Esophagus mucosa (tissue), 1 donor: ENCODE measurements around the gene GBE1. TPM values are rescaled to one million over a fixed set of nuclear protein-coding genes. Genes with fewer than 3 reads are reported as not detected.

Experiments
- ATAC-seq: fragments of 200-7000 bp; cut with Tn5 transposase; one replicate; pipeline ENCODE4 v1.9.1; 2020
- total RNA-seq: library from RNA; stranded (reverse); gene quantifications from one replicate; pipeline ENCODE4 v1.2.4, GENCODE V29; 2023
- donor health status: DM: yes; HTN: yes; CAD: no.

Gene GBE1
- total RNA-seq, 1 donor from 2014 or later = 25.9 TPM

DNA sequence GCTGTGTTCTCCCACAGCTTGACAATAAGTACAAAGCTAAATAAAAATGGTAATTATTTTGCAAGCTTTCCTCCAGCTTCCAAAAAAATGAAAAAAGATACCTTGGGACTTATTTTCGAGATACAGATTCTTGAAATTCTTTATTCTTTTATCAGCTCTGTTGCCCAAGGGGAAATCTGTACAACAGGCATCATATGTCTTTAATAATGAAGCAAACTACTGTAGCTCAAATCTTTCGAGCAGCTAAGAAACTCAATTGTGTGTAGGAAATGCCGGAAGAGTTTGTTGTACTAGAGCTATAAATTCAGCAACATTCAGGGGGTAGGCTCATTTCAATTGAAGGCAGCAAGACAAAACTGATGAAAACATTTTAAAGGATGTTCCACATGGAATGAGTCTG, 297.7 kb downstream of the GBE1 start:
- no peak for ATAC-seq

DNA sequence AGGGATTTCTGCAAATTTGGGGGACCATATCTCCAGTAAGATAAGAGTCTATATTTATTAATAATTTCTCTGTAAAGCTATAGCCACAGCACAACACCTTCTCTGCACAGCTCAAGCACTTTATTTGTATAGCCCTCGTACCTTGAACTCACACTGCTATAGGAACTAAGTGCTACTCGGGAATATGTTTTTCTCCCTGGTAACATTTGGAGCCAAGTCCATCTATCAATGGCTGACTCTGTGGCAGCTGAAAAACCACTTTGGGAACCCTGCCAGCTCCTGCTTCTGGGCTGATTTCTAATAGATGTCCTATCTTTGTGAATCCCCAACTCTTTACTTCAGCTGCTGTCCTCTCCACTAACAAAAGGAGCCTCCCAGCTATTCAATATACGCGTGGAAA, 298.5 kb downstream of the GBE1 start:
- ATAC-seq = no peak

DNA sequence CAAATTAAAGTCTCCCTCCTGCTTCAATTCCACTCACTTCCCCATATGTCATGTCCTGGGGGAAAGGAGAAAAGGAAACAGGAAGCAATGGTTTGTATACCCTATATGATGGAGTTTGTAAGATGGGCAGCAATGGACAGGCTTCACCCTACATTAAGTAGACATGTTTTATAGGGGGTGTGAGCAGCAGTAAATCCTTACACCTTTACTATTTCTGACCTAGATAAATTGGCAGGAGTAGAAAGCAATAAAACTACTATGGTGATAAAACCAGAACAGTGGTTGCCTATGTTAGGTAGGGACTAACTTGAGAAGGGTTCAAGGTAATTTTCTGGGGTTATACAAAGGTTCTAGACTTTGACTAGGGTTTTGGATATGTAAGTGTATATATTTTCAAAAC, 301.7 kb downstream of the GBE1 start:
- ATAC-seq = no peak

DNA sequence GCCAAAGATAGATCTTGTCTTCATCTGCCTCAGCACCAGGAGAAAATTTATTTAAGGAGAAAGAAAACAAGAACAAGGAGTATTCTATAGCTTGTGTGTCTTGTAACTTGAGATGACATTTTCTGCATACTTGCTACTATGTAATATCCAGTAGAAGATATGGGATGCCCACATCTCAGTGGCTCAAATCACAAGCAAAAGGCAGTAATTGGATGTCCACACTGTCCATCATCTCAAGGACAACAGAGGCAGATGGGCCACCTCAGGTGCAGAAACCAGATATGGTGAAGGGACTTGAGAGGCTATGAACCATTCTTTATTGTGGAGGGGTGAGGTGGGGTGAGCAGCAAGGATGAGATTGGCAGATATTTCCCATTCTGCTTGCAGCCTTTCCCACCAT, 309.0 kb downstream of the GBE1 start:
- ATAC-seq = no peak

DNA sequence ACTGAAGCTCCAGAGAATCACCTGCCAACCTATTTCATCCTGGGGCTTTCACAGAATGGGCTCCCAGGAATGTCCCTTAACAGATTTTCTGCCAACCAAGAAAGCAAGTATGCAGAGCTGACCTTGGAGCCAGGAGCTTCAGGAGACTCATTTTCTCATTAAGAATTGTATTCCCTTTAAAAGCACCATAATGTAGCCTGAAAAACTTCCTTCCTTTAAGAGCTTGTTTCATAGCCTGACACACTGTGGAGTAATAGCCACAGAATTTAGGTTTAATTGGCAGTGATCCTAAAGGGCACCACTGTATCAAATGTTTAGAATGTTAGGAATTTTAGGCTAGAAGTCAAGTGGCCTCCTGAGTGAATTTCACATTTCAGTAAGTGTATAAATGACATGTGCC, 309.8 kb downstream of the GBE1 start:
- ATAC-seq = no peak

DNA sequence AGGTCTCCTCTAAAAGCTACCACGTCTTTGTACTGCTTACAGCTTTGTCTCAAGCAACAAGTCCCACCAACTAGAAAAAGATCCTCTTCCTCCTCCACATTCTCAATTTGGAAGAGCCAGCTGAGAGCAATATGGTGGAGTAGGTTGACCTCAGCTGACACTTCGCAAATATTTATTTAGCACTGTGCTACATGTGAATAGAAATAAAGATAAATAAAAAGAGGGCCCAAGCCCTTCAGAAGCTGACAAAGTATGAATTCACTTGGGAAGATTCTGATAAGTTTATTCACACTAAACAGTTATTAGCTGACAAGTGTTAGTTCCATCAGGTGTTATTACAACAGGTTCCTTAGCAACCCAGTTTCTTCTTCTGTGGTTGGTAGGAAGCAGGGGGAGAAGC, 310.3 kb downstream of the GBE1 start:
- no peak for ATAC-seq

DNA sequence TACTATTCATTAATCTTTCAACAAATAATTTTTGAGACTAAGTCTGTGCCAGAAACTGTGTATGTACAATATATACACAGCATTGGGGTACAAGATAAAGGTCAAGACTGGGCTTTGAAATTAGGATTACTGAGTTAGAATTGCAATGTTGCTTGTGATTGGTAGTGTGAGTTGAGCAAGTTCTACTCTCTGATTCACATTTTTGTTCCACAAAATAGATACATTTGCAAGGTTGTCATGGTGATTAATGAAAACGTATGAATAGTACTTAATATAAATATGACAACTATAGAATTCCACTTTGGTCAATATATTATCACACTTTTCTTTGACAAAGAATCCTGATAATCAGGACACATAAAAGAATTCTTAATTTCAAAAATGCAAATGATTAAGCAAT, 314.6 kb downstream of the GBE1 start:
- ATAC-seq = no peak

DNA sequence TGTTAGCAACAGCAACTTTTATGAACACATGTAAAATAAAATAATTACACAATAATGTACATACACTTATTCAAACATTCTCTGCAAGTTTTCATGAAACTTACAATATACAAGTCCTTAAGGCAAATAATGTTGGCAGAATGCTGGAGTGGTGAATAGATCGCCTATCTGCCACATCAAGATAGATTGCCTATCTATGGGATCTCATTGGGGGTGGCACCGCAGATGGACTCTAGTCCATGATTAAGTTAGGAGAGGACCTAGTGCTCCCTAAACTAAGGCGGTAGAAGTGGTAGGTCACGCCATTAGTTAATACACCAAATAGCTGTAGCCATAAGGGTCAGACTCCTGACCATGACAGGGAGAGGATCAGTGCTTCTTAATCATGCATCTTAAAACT, 315.7 kb downstream of the GBE1 start:
- no peak for ATAC-seq

DNA sequence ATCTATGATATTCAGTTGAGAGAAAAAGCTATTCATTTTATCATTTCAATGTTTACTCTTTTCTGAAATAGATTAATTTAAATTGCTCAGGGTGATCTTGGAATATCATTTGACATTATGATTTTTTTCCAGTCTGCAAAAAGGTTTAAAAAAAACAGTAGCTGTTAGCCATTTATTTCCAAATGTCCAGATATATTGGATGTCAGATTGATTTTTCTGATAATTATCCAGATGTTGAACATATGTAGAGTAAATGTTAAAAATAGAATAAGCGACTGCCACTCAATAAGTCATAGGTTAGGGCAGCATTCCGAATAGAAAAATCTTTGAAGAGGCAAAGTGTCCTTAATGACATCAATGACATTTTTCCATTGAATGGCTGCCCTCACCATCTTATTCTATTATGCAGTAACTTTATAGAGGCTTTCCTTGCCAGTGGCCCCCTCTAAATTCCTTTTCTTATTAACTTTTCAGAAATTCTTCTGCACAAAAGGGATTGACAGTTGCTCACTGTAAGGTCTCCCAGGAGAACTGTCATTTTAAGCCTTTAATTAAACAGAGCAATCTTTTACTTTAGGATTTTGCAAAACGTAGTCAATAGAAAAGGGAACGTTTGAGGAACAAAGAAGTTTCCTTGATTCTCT, 316.5 kb downstream of the GBE1 start:
- no peak for ATAC-seq

DNA sequence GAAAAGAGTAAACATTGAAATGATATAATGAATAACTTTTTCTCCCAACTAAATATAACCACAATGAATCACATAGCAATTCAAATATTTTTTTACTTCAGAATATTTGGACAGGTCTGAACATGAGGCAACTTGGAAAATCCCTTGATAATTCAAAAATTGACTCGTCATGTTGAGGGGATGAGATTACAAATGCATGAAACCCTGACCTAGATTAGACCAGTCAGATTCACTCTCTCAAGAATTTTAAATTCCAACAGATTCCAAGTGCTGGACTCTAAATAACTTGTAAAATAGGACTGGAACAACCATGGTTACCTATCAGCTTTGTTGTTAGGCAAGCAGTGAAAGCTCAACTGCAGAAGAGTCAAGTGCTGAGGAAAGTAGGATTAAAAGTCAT, 317.5 kb downstream of the GBE1 start:
- ATAC-seq = no peak

DNA sequence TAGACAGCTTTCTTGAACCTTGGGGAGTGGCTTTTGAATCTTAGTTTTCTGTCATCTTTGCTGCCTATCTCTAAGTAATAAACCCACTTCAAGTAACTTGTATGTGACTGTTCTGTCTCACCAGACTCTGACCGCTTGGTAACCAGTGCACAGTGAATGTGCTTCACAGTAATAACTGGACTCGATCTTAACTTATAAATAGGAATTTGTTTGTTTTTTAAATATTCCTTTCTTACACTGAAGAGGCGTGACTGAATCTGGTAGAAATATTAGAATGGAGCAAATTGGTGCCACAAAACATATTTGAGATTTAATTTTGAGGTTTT, 318.0 kb downstream of the GBE1 start:
- ATAC-seq = no peak

DNA sequence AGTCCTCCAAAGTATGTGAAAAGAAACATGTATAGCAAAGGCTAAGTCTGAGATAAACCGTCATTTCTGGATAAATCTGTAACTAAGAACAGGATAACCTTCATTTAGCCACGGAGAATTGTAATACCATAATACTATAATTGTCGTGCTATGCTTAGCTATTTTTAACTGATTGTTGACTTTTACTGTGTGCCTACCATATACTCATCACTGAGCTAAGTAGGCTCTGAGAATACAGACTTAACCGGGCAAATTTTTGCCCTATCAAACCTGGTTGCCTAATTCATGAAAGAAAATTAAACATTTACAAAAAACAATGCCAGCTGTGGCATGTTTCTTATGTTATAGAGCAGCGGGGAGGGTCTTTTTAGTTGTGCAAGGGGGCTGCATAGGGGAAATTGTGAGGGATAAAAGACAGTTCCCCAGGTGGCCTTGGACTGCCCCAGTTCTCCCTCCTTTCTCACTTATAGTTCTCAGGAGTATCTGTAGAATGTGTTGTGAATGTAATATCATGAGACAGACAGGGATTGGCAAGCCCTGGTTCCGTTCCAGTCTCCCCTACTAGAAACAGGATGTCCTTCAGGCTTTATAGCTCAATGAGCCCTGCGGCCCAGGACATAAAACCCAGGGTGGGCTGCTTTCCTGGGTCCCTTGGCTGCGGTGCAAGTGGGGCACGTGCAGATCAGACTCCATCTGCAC, 318.5 kb downstream of the GBE1 start:
- ATAC-seq = no peak

DNA sequence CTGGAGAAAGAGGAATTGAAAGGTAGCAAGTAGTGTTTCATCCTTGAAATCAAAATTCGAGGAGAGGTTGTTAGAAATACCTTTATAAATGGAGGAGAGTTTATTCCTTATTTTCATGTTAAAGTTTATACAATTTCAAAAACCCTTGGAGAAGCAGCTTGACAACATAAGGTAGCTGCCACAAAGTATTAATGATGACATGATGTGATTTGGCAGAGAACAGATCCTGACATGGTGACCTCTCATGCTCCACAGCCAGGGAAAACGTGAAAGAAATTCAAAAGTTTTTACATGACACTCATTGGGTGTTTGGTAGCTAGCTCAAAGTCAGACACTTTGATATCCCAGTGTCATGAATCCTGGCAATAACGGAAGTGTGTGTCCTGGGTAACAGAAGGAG, 320.8 kb downstream of the GBE1 start:
- no peak for ATAC-seq
